ENCODE measurements around the gene TOP1. TPM values are rescaled to one million over a fixed set of nuclear protein-coding genes. Genes with fewer than 3 reads are reported as not detected.

The TOP1 gene
- total RNA-seq, 2 experiments from 2014 or later = 37.6 to 41.7 TPM

DNA sequence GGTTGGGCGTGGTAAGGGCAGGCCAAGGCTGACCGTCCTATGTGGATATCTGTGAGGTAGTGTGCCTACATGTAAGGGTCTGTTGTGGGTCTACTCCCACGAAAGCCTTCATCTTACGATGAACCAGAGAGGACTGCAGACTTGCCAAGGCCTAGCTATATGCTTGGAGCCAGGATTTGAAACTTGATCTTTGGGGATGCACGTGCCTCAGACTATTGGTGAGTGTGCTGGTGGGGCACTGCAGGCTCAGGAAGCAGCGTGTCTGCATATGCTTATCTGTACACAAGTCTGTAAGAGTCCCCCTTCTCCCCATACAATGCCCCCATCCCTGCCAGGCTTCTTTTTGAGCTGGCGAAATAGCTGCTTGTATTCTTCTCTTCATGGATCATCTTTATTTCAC lies 126.6 kb downstream of the TOP1 start:
- peak overlapping the region; percentile 96 for H3K27ac Mint-ChIP-seq
- H3K9me3 Mint-ChIP-seq = no peaks in the 10 kb centered on the region
- peaks cover 100% of the 10 kb centered on the region for H3K4me1 ChIP-seq (ENCODE audit: insufficient read depth, low read length)
- no peak for DNase-seq
- peaks cover 43% of the 10 kb centered on the region for H3K36me3 Mint-ChIP-seq (ENCODE audit: low read depth)
- intact Hi-C loops (cut with DNase I, micrococcal nuclease) = loop anchor here in 1 of 2 experiments (5.0 kb wide), 2 partner anchors 128 to 162 kb away; partner anchors contain the start of genes TOP1 and ZHX3
- peak overlapping the region; percentile 78 to 82 for H3K27ac ChIP-seq (ENCODE audit: low read depth in 1 of 2, low read length in 2 of 2)
- H3K27me3 ChIP-seq (ENCODE audit: control insufficient read depth in 1 of 2, insufficient read depth in 2 of 2, low read length in 2 of 2) = no peaks in the 10 kb centered on the region
- ATAC-seq (ENCODE audit: poor library complexity) = no peak
- peaks cover 28% of the 10 kb centered on the region for H3K36me3 ChIP-seq (ENCODE audit: insufficient read depth, low read length)
- CTCF ChIA-PET = interaction anchor here (1.0 to 7.2 kb wide), 3 partner anchors 12 to 19 kb away, joined by 3 to 66 read pairs (median 10); partner anchors contain the start of gene PLCG1
- POLR2A ChIA-PET = interaction anchor here (3.7 to 7.4 kb wide), 2 partner anchors 14 to 15 kb away, joined by 22 to 403 read pairs; partner anchors contain the start of gene PLCG1
- H3K4me3 ChIP-seq (ENCODE audit: low read length) = no peak overlapping the region
- TF ChIP-seq CTCF (IDR thresholded peaks at IDR 0.05) = no peak
- peaks cover 98% of the 10 kb centered on the region for H3K4me1 Mint-ChIP-seq (ENCODE audit: low read depth)
- H3K9me3 ChIP-seq (ENCODE audit: control insufficient read depth in 1 of 2, insufficient read depth in 1 of 2, low read length in 2 of 2) = no peaks in the 10 kb centered on the region
- no peaks in the 10 kb centered on the region for H3K27me3 Mint-ChIP-seq
- peak overlapping the region; percentile 43 for H3K4me3 Mint-ChIP-seq

DNA sequence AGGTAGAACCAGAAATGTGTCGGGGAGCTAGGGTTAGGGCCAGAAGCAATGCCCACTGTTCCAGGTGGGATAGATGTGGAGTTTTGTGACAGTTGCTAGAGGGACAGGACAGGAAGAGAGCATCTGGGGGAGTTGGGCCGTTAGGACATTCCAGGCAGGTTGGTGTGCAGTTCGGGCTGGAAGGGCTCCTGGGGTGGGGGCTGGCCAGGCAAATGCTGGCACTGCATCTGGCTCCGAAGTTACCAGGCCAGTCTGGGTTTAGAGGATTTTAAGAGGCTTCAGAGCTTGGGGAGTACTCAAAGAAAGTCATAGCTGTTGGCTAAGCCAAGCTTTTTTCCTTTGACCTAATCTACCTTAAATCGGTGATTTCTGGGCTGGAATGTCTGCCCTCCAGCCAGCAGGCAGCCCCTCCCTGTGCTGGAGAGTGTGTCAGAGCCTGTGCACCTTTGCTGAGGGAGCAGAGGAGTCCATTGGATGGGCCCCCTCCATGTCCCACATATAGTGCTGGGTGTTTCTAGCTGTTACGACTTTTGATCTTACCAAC lies 129.5 kb downstream of the TOP1 start:
- H3K4me3 Mint-ChIP-seq = peak overlapping the region; percentile 79
- H3K36me3 ChIP-seq (ENCODE audit: insufficient read depth, low read length) = peaks cover 50% of the 10 kb centered on the region
- H3K9me3 Mint-ChIP-seq = no peaks in the 10 kb centered on the region
- no peak for TF ChIP-seq CTCF (IDR thresholded peaks at IDR 0.05)
- CTCF ChIA-PET = interaction anchor here (1.3 to 7.2 kb wide), 6 partner anchors 11 to 75 kb away, joined by 3 to 66 read pairs (median 6); partner anchors contain the start of gene PLCG1
- POLR2A ChIA-PET = interaction anchor here (0.7 to 7.4 kb wide), 7 partner anchors 9 to 998 kb away, joined by 3 to 403 read pairs (median 7); partner anchors contain the start of gene PLCG1
- peak overlapping the region; percentile 96 for H3K27ac Mint-ChIP-seq
- H3K27me3 Mint-ChIP-seq = no peaks in the 10 kb centered on the region
- H3K4me3 ChIP-seq (ENCODE audit: low read length) = peak overlapping the region; percentile 44
- peak overlapping the region; percentile 78 to 85 for H3K27ac ChIP-seq (ENCODE audit: low read depth in 1 of 2, low read length in 2 of 2)
- H3K27me3 ChIP-seq (ENCODE audit: control insufficient read depth in 1 of 2, insufficient read depth in 2 of 2, low read length in 2 of 2) = no peaks in the 10 kb centered on the region
- no peak for DNase-seq
- peaks cover 100% of the 10 kb centered on the region for H3K4me1 ChIP-seq (ENCODE audit: insufficient read depth, low read length)
- intact Hi-C loops (cut with DNase I, micrococcal nuclease) = loop anchor here in 1 of 2 experiments (5.0 kb wide), 2 partner anchors 131 to 159 kb away; partner anchors contain the start of genes TOP1 and ZHX3
- H3K36me3 Mint-ChIP-seq (ENCODE audit: low read depth) = peaks cover 59% of the 10 kb centered on the region
- ATAC-seq (ENCODE audit: poor library complexity) = no peak
- H3K9me3 ChIP-seq (ENCODE audit: control insufficient read depth in 1 of 2, insufficient read depth in 1 of 2, low read length in 2 of 2) = no peaks in the 10 kb centered on the region
- peaks cover 95% of the 10 kb centered on the region for H3K4me1 Mint-ChIP-seq (ENCODE audit: low read depth)

DNA sequence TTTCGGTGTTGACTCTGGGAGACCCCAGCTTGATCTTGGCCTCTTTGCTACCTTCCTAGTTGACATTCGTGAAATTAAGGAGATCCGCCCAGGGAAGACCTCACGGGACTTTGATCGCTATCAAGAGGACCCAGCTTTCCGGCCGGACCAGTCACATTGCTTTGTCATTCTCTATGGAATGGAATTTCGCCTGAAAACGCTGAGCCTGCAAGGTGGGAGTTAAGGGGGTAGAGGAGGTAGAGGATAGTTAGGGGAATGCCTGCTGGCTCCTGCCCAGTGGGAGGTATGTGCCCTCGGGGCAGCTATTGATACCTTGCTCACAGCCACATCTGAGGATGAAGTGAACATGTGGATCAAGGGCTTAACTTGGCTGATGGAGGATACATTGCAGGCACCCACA lies 130.9 kb downstream of the TOP1 start:
- ATAC-seq (ENCODE audit: poor library complexity) (no peak), DNase-seq (no peak)
- Histone ChIP-seq H3K36me3 (ENCODE audit: insufficient read depth, low read length) (peaks cover 64% of the 10 kb centered on the region), H3K4me1 (ENCODE audit: insufficient read depth, low read length) (peaks cover 96% of the 10 kb centered on the region), H3K9me3 (ENCODE audit: control insufficient read depth in 1 of 2, insufficient read depth in 1 of 2, low read length in 2 of 2) (no peaks in the 10 kb centered on the region), H3K4me3 (ENCODE audit: low read length) (no peak overlapping the region), H3K27ac (ENCODE audit: low read depth in 1 of 2, low read length in 2 of 2) (peak overlapping the region; percentile 78 to 85), H3K27me3 (ENCODE audit: control insufficient read depth in 1 of 2, insufficient read depth in 2 of 2, low read length in 2 of 2) (no peaks in the 10 kb centered on the region)
- intact Hi-C loops (cut with DNase I, micrococcal nuclease) = loop anchor here in 1 of 2 experiments (5.0 kb wide), 2 partner anchors 132 to 158 kb away; partner anchors contain the start of genes TOP1 and ZHX3
- ChIA-PET POLR2A (interaction anchor here (7.4 kb wide), 1 partner anchor 18 kb away, joined by 403 read pairs; the partner anchor contains the start of gene PLCG1), CTCF (interaction anchor here (2.9 to 7.2 kb wide), 2 partner anchors 14 to 23 kb away, joined by 22 to 66 read pairs; partner anchors contain the start of gene PLCG1)
- peaks cover 94% of the 10 kb centered on the region for H3K4me1 Mint-ChIP-seq (ENCODE audit: low read depth)
- peaks cover 64% of the 10 kb centered on the region for H3K36me3 Mint-ChIP-seq (ENCODE audit: low read depth)
- H3K4me3 Mint-ChIP-seq = no peak overlapping the region
- no peaks in the 10 kb centered on the region for H3K27me3 Mint-ChIP-seq
- H3K27ac Mint-ChIP-seq = peak overlapping the region; percentile 96
- TF ChIP-seq CTCF (IDR thresholded peaks at IDR 0.05) = no peak
- H3K9me3 Mint-ChIP-seq = no peaks in the 10 kb centered on the region
